Peyer's patch (tissue), 4 donors: Measurements from ENCODE around the gene LUC7L.

Experiments
- CTCF ChIP-seq, 6 experiments: fragments of 450-650 bp in 4 of 6; fragments of 200-600 bp in 2 of 6; sonication (generic) in 1 of 6; IDR thresholded peaks; one replicate each; pipeline ENCODE4 v1.5.1; 2017 to 2019; ENCODE audit warnings: antibody characterized with exemption in 6 of 6, mild to moderate bottlenecking in 3 of 6, moderate library complexity in 1 of 6
- POLR2A ChIP-seq, 2 donors: fragments of 450-650 bp; IDR thresholded peaks; one replicate each; pipeline ENCODE4 v1.5.1; 2017; ENCODE audit warnings: antibody characterized with exemption in 2 of 2, mild to moderate bottlenecking in 2 of 2, moderate library complexity in 2 of 2

DNA sequence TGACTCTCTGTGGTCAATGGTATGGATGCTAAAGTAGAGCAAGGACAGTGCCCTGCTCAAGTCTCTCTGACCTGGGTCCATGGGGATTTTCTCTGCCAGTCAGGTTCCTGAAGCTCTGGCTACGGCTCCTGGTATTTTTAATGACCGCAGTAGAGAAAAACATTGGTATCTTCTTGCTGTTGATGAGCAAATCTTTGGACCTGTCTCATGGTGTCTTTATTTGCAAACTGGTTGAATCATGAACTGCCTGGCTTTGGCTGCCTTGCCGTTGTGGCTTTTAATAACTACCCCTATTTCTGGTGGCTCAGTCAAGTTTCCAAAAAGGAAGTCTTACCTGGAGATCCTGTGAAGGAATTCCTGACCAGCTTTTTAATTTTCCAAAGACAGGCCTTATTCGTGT is 14.1 kb upstream of the LUC7L start:
- no peak for TF ChIP-seq CTCF (IDR thresholded peaks at IDR 0.05)
- TF ChIP-seq POLR2A (IDR thresholded peaks at IDR 0.05) = no peak
